ENCODE results near the gene CAMP.

Gene CAMP

GRCh38 chr3:48215876-48216275 is 7.4 kb upstream of the CAMP start:
- H3K9me3 ChIP-seq: no peaks in the 10 kb centered on the region
- peaks cover 0 to 23% (median 19%) of the 10 kb centered on the region in 4 donors for H3K4me1 ChIP-seq
- peak overlapping the region; percentile 67 to 70 for H3K27ac ChIP-seq
- TF ChIP-seq CTCF (IDR thresholded peaks at IDR 0.05): no peak
- peak; percentile 61 to 83 for DNase-seq
- H3K36me3 ChIP-seq: no peaks in the 10 kb centered on the region
- H3K4me3 ChIP-seq: no peak overlapping the region
- intact Hi-C loops (cut with DNase I; ENCODE audit: low total_unique reads): no loop called here
- no peaks in the 10 kb centered on the region for H3K27me3 ChIP-seq

- Histone ChIP-seq H3K9me3 (no peaks in the 10 kb centered on the region), H3K4me3 (no peak overlapping the region), H3K4me1 (peaks cover 0 to 23% (median 19%) of the 10 kb centered on the region in 4 donors), H3K27me3 (no peaks in the 10 kb centered on the region), H3K27ac (no peak overlapping the region), H3K36me3 (no peaks in the 10 kb centered on the region)
- peak in 1 of 2 donors; percentile 43 for DNase-seq
- no peak for TF ChIP-seq CTCF (IDR thresholded peaks at IDR 0.05)
- intact Hi-C loops (cut with DNase I; ENCODE audit: low total_unique reads): no loop called here
Measured at GRCh38 chr3:48217449-48217848, 5.8 kb upstream of the CAMP start.

GRCh38 chr3:48218537-48218936 is 4.8 kb upstream of the CAMP start:
- no peak overlapping the region for H3K27ac ChIP-seq

GRCh38 chr3:48219543-48219942 is 3.8 kb upstream of the CAMP start:
- intact Hi-C loops (cut with DNase I; ENCODE audit: low total_unique reads): no loop called here
- Histone ChIP-seq H3K27me3 (no peaks in the 10 kb centered on the region), H3K4me3 (no peak overlapping the region), H3K27ac (no peak overlapping the region), H3K4me1 (peaks cover 0 to 26% (median 19%) of the 10 kb centered on the region in 4 donors), H3K36me3 (no peaks in the 10 kb centered on the region), H3K9me3 (no peaks in the 10 kb centered on the region)
- no peak for DNase-seq
- no peak for TF ChIP-seq CTCF (IDR thresholded peaks at IDR 0.05)

More at GRCh38 chr3:48218537-48218936, 4.8 kb upstream of the CAMP start:
- Histone ChIP-seq H3K36me3 (no peaks in the 10 kb centered on the region), H3K27me3 (no peaks in the 10 kb centered on the region), H3K4me3 (no peak overlapping the region), H3K4me1 (peaks cover 0 to 24% (median 20%) of the 10 kb centered on the region in 4 donors), H3K9me3 (no peaks in the 10 kb centered on the region)
- intact Hi-C loops (cut with DNase I; ENCODE audit: low total_unique reads): no loop called here
- no peak for TF ChIP-seq CTCF (IDR thresholded peaks at IDR 0.05)
- DNase-seq: no peak

- Histone ChIP-seq H3K4me3 (no peak overlapping the region), H3K27me3 (no peaks in the 10 kb centered on the region), H3K4me1 (peaks cover 0 to 15% (median 9%) of the 10 kb centered on the region in 4 donors), H3K36me3 (no peaks in the 10 kb centered on the region), H3K9me3 (no peaks in the 10 kb centered on the region), H3K27ac (no peak overlapping the region)
- TF ChIP-seq CTCF (IDR thresholded peaks at IDR 0.05): no peak
- DNase-seq: no peak
- intact Hi-C loops (cut with DNase I; ENCODE audit: low total_unique reads): no loop called here
Measured at GRCh38 chr3:48220746-48221145, 2.5 kb upstream of the CAMP start.

GRCh38 chr3:48225587-48225986 is 2.3 kb downstream of the CAMP start:
- peaks cover 0 to 5% of the 10 kb centered on the region in 2 donors for H3K27me3 ChIP-seq
- H3K27ac ChIP-seq: no peak overlapping the region
- no peaks in the 10 kb centered on the region for H3K9me3 ChIP-seq
- H3K4me3 ChIP-seq: no peak overlapping the region
- intact Hi-C loops (cut with DNase I; ENCODE audit: low total_unique reads): no loop called here
- TF ChIP-seq CTCF (IDR thresholded peaks at IDR 0.05): no peak
- H3K4me1 ChIP-seq: peaks cover 0 to 5% (median 0%) of the 10 kb centered on the region in 4 donors
- H3K36me3 ChIP-seq: no peaks in the 10 kb centered on the region
- no peak for DNase-seq
